ENCODE results near the gene CDH13. TPM values are rescaled to one million over a fixed set of nuclear protein-coding genes. Genes with fewer than 3 reads are reported as not detected.

The CDH13 gene
- polyA plus RNA-seq, 1 donor, result 57.0 TPM

DNA sequence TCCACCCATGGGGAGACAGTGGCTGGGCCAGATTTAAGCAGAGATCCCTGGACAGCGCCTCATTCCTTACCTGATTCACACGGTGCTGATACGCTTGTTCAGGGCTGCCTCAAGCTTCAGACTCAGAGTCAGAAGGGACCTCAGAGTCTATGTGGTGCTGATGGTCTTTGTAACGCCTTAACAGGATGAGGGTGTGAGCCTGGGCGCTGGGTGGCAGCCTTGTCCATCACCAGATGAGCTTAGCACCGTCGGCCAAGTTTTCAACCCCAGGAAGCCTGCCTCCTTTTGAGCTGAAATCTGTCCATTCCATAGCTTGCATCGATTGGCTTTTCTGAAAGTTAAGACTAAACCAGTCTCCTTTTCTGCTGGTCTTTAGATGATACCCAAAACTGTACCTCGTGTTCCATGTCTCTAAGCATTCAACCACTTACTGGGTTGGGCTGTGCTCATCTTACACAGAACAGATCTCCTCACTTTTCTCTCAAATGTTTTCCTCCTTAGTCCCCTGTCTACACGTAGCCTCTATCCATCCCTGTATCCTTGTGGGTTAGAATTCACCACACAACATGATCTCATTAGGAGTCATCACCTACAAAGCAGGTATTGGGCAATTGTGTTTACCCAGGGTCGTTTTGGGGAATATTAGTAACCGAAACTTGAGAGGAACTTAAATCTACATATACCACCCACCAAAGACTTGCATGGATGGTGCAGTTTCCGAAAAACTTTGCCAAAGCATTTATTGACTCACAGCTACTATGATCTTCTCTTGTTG lies 573.4 kb downstream of the CDH13 start:
- no peak for DNase-seq

DNA sequence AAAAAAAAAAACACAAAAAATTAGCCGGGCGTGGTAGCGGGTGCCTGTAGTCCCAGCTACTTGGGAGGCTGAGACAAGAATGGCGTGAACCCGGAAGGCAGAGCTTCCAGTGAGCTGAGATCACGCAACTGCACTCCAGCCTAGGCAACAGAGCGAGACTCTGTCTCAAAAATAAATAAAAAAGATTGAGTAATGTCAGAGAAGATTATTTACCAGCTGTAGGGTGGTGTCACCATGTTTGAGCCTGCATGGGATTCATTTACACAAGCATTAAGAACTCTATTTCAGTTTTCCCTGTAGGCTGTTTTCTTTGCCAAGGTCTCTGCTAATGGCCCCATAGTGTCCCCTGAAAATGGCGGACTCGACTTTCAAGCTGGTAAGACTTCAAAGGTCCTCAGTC lies 575.0 kb downstream of the CDH13 start:
- DNase-seq, result no peak

DNA sequence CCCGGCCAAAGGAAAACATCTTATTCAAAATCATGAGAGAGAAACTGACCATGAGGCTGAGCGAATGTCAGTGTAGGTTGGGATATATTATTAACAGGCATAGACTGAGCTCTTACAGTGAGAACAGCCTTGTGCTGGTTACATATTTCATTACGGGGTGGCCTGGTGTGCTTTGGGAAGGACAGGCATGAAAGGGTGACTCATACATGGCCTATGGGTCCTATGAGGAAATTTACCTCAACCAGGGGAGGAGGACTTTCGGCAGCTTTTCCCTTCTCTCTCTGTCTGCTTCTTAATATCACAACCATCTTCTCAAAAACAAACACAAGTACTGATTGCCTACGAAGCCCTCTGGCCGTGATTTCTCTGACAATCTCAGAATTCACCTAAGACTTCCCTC lies 579.1 kb downstream of the CDH13 start:
- no peak for DNase-seq

DNA sequence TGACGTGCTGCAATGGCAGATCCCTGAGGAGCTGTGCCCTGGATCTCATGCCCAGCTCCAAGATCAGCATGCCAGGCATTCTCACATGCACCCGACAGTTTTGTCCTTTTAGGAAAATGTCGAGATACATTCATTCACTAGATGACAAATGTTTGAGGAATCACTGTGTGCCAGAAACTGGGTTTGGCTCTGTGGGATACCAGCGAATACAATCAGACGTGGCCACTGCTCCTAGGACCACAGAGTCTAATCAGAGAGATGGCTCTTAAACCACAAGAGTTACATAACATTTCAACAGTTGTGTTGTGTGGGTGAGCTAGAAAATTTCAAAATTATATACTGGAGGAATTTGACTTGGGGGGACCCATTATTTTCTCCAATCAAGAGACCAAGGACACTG lies 579.7 kb downstream of the CDH13 start:
- DNase-seq, result no peak

DNA sequence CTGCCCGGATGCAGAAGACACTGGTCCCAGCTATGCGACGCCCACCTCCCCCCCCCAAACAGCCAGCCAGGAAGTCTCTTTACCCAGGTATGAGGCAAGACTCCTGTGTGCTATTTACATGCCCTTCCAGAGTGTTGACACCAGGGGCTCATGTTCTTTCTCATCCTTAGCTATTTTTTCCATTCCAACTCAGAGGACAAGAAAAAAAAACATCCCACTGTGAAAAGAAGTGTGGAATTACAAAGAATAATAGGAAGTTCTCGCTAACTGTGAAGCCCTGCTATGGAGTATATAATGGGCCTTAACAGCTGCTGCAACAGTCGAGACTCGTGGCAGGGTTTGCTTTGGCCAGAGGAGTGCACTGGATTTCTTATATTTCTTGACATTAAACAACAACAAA lies 584.9 kb downstream of the CDH13 start:
- DNase-seq, result no peak

DNA sequence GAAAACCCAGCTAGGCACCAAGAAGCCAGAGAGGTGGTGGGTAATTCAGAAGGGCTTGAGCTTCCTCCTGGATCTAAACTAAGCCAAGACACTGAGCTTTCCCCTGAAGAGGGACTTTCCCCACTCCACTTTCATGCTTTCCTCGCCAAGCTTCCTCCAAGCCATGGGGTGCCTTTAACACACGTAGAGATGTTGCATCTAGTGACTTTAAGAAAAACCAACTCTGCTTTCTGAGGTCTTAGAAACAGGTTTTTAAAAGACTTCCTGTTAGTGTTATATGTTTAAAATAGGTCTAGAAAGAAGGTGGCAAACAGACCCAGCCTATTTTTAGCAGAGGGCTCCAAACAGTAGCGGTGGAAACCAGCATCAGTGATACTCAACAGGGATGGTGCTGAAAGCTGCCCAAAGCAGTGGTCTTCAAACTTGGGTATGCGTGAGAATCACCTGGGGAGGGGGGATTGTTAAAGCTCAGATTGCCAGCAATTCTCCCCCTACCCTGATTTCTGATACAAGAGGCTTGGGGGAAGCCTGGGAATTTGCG lies 585.6 kb downstream of the CDH13 start:
- no peak for DNase-seq

DNA sequence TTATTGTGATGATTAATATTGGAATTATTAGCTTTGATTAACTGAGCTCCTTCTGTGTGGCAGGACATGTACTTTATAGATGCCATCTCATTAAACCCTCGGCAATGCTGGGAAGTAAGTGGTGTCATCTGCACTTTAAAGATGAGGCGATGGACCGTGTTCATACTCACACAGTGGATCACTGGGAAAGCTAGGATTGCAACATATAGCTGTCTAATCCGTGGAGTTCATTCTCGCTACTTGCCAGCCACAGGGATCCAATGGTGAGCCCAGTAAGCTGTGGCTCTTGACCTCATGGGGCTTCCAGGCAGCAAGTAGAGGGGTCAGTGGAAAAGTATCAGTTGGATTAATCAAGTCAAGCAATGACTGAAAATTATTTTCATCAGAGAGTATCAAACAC lies 587.9 kb downstream of the CDH13 start:
- DNase-seq, result no peak

DNA sequence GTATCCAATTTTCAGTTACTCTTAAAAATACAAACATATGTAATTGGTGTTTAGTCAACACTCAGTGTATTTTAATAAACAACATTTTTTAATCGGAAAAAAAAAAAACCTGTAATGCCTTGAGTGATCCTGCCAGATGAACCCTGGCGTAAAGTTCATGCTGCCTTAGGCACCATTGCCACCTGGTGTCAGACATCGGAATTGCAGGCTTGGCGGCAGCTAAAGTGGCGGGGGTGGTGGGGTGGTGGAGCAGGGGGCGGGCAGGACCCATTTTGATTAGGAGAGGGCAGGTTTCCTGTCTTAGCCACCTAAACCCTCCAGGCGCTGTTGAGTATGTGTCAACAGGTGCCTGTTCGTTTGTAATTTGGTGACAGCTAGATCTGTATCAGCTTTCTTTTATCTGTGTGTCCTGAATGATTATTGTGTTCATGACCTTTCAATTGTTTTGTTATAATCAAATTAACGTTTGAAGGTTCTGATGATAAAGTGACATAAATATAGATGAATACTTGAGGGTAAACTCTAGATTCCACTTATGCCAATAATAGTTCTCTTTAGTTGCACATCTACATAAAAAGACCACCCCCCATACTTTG lies 588.7 kb downstream of the CDH13 start:
- DNase-seq, result no peak

DNA sequence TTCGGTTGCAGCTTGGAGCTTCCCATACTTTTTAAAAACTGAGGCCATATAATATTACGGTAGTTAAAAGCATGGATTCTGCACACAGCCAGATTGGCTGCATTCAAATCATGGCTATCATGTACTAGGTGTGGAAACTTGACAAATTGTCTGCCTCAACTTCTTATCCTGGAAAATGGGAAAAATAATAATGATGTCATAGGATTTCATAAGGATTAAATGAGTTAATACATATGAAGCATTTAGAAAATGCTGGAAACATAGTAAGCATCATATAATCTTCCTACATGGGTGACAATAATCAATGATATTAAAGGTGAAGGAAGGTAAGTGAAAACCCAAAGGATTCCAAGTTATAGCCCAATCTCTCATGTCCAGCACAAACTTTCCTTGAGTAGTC lies 592.5 kb downstream of the CDH13 start:
- no peak for DNase-seq

DNA sequence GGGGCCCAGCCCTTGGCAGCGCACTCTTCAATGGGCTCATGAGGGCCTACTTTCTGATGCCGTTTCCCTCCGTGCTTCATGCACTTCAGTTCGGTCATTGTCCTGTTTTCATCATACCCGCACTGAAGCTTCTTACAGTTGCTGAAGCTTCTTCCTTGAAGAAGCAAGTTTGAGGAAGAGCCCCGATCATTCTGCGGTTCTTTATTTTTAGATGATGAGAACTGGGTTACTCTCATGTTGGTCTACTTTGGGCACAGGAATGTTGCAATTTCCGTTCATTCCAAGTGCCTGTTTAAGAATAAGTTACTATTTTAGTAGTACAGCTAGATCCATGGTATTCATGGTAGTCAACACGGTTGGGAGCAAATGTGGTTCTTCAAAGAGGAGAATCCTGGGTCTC lies 593.3 kb downstream of the CDH13 start:
- DNase-seq, result no peak

DNA sequence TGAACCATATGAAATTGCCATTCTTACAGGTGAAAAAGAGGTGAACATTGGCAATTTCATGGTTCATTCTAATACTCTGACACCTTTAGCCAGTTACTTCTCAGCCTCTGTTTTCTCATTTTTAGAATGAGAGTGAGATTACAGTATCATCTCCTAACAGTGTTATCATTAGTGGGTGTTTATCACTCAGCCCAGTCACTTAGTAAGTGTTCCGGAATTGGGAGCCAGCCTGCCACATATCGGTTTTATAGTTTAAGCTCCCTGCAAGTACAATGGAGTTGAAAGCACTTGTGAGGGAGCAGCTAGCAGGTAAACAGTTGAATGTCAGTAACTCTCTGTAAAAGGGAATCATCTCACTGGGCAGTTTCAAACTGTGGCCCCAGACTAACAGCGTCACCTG lies 597.9 kb downstream of the CDH13 start:
- no peak for DNase-seq

DNA sequence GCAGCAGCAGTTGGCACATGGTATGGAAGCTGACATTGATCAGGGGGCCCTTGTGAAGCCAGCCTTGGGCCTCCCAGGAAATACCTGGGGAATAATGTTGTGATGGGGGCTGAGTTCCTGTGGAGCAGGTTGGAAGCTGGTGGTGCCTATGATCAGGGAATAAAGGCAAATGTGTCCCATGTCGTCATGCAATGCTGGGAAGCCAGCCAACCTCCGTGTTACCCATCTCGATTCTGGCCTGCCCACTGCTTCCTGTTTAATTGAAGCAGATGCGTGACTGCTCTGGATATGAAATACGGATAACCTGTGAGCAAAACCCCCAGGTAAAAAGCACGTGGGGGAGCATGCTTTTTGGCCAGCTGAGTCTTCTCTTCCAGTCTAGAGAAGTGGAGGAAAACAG lies 600.6 kb downstream of the CDH13 start:
- DNase-seq, result no peak

DNA sequence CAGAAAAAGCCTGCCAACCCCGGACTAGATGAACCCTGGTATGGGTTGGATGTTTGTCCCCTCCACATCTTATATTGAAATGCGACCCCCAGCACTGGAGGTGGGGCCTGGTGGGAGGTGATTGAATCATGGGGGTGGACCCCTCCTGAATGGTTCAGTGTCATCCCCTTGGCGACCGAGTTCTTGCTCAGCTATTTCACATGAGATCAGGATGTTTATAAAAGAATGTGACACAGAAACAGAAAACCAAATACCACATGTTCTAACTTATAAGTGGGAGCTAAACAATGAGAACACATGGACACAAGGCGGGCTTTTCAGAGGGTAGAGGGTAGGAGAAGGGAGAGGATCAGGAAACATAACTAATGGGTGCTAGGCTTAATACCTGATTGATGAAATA lies 605.0 kb downstream of the CDH13 start:
- DNase-seq, result no peak

DNA sequence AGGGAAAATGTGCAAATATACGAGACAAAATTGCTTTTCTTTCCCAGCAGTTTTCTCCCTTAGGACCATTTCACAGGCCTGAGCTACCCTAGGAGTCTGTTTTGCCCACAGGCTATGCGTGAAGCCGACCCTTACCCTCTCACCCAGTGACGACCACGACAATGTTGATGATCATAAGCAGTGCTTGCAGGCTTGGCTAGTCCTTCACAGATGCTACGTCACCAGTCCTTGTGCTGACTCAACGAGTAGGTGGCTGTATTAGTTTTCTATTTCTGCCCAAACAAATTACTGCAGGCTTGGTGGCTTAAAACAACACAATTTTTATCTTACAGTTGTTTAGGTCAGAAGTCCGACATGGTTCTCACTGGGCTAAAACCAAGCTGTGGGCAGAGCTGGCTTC lies 606.4 kb downstream of the CDH13 start:
- no peak for DNase-seq

DNA sequence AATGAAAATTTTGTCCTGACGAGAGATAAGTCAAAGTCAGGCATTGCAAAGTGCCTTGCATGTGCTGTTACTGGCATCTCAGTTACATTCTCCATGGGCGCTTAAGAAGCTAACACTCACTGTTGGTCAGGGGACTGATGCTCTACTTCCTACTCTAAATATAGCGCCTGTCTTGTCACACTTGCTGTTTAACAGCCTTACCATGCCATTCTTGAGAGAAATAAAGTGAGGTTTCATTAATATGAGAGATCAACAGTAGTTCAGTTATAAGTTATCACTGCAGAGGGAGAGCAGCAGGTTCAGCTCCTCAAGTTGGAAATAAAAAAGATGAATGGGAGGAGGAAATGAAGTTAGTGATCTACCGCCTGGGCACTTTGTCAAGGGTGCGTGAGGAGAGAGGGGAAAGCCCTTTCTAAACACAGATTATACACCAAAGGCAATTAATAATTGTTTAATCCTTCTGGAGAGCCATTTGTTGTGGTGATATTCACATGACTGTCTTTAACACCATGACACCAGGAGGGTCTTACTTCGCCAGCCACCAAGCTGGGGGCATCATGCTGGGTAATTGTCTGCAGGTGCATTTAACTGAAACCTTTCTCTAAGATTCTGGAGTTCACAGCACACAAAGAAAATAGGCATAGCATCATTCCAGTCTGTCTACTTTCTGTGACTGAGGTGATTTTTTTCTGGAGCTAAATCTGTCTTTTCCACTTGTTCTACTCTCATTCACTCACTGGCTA lies 612.4 kb downstream of the CDH13 start:
- no peak for DNase-seq

DNA sequence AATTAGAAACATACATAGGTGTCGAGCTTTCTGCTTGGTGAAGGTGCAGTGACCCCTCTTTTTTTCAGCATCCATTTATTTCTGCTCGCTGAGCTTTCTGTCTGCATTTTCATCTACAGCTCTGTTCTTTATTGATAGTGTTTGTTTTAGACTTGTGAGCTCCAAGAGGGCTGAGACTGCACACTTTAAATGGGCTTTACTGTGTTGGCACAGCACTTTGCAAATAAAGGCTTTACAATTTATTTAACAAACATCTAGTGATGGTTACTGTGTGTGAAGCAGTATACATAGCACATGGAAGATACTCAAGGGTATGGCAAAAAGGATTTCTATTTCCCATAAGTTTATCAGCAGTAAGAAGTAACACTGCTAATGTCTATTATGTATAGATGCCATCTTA lies 617.3 kb downstream of the CDH13 start:
- no peak for DNase-seq

DNA sequence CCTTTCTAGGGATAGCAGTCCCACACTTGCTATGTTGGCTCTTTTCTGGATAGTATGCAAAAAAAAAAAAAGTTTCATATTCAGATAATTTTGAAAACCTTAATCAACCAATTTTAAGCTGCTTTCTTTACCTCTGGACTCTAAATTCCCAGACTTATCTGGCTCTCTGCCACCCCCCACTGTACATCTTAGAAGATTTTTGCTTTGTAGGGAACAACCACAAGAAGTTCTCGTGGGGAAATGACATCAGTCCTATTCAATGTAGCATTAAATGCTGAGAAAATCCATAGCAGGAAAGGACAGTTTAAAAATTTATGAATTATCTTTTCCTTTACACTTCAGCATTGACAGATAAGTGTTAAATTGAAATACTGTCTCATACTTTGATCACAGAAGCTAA lies 618.3 kb downstream of the CDH13 start:
- no peak for DNase-seq

DNA sequence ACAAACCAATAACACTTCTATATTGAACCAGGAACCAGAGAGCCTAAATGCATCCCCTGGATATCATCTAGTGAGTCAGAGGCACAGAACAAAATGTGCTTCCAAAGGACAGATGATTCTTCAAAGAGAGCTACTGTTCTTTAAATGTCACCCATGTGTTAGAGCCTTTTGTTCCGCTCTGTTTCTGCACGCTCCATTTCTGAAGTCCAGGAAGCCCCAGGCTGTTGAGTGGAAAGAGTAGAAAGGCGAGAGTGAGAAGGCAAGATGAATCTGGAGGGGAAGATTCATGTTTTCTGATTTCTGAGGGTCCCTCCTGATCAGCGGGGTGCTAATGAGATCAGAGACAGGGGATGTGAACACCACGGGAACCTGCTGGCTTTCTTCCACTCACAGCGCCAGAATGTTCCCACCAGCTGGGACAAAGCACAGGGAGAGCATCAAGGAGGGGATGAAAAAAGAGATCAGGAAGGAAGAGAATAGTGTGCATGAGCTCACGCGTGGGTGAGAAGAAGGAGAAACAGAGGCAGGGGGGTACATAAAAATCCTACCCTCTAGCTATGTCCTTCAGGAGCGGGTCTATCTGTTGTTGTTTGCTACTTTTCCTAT lies 621.1 kb downstream of the CDH13 start:
- no peak for DNase-seq

DNA sequence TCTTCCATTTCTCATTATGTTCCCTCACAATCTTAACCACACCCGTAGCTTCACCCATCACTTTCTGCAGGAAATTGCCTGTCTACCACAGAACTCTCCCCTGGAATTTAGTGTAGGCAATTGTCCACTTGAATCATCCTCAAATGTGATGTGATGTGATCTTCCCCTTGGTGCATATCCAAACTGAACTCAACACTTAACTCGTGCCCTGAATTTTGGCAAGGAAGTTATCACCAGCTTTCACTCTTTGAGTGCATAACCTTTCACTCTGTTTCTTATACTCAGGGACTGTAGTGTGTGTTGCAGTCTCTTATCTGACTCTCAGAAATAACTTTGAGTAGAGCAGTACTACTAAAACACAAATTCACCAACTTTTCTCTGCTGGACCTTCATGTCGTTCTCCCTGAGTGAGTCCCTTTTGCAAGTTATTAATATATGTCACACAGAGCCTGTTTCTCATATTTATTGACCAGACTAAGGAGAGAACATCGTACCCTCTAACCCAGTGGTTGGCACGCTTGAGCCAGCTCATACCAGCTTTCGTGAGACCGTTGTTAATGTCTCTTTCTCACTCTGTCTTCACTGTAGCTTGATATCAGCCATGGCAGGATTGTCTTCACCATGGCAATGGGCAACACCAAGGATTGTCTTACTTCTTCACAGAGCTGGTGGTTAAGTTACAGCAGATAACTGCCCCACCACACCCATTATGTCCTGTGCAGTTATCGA lies 622.1 kb downstream of the CDH13 start:
- no peak for DNase-seq

DNA sequence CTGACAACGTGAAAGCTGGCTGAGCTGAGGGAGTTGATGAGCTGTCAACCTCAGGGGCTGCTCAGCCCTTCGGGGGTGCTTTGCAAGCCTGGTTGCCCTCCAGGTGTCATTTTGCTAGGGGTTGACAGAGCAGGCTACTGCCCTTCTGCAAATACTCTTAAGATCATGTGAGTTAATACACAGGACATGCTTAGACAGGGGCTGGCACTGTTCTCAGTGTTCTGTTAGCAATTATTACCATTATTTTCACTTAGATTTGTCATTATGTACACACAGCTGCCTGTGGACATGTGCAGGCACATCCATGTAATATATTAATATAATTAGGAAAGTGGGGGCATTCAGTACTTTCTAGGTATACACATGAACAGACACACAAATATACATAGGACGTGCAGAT lies 626.8 kb downstream of the CDH13 start:
- DNase-seq, result no peak

DNA sequence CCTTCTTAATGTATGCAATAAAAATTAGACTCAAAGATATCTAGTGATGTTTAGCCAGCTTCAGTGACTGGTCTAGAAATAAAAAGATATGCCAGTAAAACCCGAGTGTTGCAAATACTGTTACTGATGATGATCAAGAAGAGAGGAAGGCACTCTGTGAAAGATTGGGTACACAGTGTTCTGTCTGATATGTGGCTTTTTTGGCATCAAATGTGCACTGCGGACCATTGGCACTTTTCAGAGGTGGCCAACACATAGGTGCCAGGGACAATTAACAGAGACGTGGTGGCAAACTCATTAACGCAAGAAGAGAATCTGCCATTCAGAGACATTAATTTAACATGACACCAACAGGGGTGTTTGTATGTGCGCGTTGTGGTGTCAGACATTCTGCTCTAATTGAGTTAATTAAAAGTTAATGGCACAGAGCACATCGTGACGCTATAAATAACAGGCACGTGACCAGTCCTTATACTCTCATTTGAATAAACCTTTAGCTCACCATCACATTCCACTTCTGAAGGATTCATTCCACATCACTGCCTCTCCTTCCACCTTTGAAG lies 631.7 kb downstream of the CDH13 start:
- DNase-seq, result no peak

DNA sequence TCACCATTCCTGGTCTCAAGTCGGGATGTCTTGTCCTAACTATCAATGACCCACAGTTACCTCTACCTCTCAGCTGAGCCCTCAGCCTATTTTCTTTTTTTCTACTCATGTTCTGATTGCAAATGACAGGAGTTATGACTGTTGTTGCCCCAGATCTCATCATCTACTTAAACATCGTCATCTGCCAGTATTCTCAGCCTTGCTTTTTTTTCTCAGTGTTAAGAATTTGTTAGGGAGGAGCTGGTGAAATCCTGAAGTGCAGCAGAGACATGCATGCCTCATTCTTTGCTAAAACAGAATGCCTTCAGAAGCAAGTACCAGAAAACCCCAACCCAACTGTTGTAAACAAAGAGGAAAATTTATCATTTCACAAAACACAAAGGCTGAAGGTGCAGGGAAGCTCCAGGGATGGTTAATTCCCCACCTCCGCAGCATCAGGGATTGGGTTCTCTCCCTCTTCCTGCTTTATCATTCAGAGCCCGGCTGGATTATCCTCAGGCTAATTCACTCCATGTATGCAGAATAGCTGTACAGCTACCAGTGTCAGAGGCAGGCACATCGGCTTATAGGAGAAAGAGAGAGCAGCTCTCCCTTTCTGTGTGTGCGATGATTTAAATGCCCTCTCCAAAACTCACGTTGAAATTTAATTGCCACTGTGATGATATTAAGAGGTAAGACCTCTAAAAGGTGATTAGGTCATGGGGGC lies 640.2 kb downstream of the CDH13 start:
- DNase-seq, result no peak

Data from hindlimb muscle (tissue), 1 donor.